ENCODE results near the gene TNIK. TPM values are rescaled to one million over a fixed set of nuclear protein-coding genes. Genes with fewer than 3 reads are reported as not detected.

Gene TNIK
- total RNA-seq, 1 donor: 24.2 TPM

- H3K4me3 ChIP-seq (ENCODE audit: low read depth, low read length): no peak overlapping the region
- DNase-seq (ENCODE audit: low read depth): peak; percentile 60
- no peak for TF ChIP-seq CTCF (IDR thresholded peaks at IDR 0.05; ENCODE audit: insufficient read depth, low read length)
Observed at GRCh38 chr3:171328419-171329082, 131.7 kb downstream of the TNIK start.

GRCh38 chr3:171327441-171328174 is 132.6 kb downstream of the TNIK start:
- H3K4me3 ChIP-seq (ENCODE audit: low read depth, low read length): no peak overlapping the region
- no peak for DNase-seq (ENCODE audit: low read depth)
- no peak for TF ChIP-seq CTCF (IDR thresholded peaks at IDR 0.05; ENCODE audit: insufficient read depth, low read length)

GRCh38 chr3:171326717-171327440 is 133.3 kb downstream of the TNIK start:
- no peak for DNase-seq (ENCODE audit: low read depth)
- no peak overlapping the region for H3K4me3 ChIP-seq (ENCODE audit: low read depth, low read length)
- no peak for TF ChIP-seq CTCF (IDR thresholded peaks at IDR 0.05; ENCODE audit: insufficient read depth, low read length)

- no peak overlapping the region for H3K4me3 ChIP-seq (ENCODE audit: low read depth, low read length)
- no peak for TF ChIP-seq CTCF (IDR thresholded peaks at IDR 0.05; ENCODE audit: insufficient read depth, low read length)
- peak; percentile 38 for DNase-seq (ENCODE audit: low read depth)
Observed at GRCh38 chr3:171323938-171324536, 136.2 kb downstream of the TNIK start.

GRCh38 chr3:171321559-171322360 is 138.4 kb downstream of the TNIK start:
- no peak overlapping the region for H3K4me3 ChIP-seq (ENCODE audit: low read depth, low read length)
- no peak for DNase-seq (ENCODE audit: low read depth)
- TF ChIP-seq CTCF (IDR thresholded peaks at IDR 0.05; ENCODE audit: insufficient read depth, low read length): no peak

All from fibroblast of the aortic adventitia (primary cell).